ENCODE data around the gene ZNF235. TPM values are rescaled to one million over a fixed set of nuclear protein-coding genes. Genes with fewer than 3 reads are reported as not detected.

Gene ZNF235
- 9.4 TPM for total RNA-seq
- 3.0 TPM for polyA plus RNA-seq (ENCODE audit: insufficient read depth, low read depth, low replicate concordance)
- long read RNA-seq, donor 1, partial matches to known transcripts = 0 of 3 reads
- long read RNA-seq, donor 1, other reads (novel, unspliced or antisense) = 0 of 3 reads
- long read RNA-seq, donor 2, full-length matches to known transcripts = 2 of 2 reads
- long read RNA-seq, donor 2, partial matches to known transcripts = 0 of 2 reads
- long read RNA-seq, donor 2, other reads (novel, unspliced or antisense) = 0 of 2 reads
- long read RNA-seq, donor 3, full-length matches to known transcripts = 5 of 5 reads
- long read RNA-seq, donor 3, partial matches to known transcripts = 0 of 5 reads
- long read RNA-seq, donor 3, other reads (novel, unspliced or antisense) = 0 of 5 reads
- long read RNA-seq, donor 4, full-length matches to known transcripts = 4 of 4 reads
- long read RNA-seq, donor 4, partial matches to known transcripts = 0 of 4 reads
- long read RNA-seq, donor 4, other reads (novel, unspliced or antisense) = 0 of 4 reads
- long read RNA-seq, donor 5 = 0 reads
- long read RNA-seq, donor 6, full-length matches to known transcripts = 2 of 2 reads
- long read RNA-seq, donor 6, partial matches to known transcripts = 0 of 2 reads
- long read RNA-seq, donor 6, other reads (novel, unspliced or antisense) = 0 of 2 reads
- long read RNA-seq, donor 7, full-length matches to known transcripts = 3 of 4 reads
- long read RNA-seq, donor 7, partial matches to known transcripts = 0 of 4 reads
- long read RNA-seq, donor 7, other reads (novel, unspliced or antisense) = 1 of 4 reads
- long read RNA-seq, donor 8, full-length matches to known transcripts = 3 of 3 reads
- long read RNA-seq, donor 8, partial matches to known transcripts = 0 of 3 reads
- long read RNA-seq, donor 8, other reads (novel, unspliced or antisense) = 0 of 3 reads
- long read RNA-seq, donor 9 = 0 reads
- long read RNA-seq, donor 10, full-length matches to known transcripts = 3 of 3 reads
- long read RNA-seq, donor 10, partial matches to known transcripts = 0 of 3 reads
- long read RNA-seq, donor 10, other reads (novel, unspliced or antisense) = 0 of 3 reads

DNA sequence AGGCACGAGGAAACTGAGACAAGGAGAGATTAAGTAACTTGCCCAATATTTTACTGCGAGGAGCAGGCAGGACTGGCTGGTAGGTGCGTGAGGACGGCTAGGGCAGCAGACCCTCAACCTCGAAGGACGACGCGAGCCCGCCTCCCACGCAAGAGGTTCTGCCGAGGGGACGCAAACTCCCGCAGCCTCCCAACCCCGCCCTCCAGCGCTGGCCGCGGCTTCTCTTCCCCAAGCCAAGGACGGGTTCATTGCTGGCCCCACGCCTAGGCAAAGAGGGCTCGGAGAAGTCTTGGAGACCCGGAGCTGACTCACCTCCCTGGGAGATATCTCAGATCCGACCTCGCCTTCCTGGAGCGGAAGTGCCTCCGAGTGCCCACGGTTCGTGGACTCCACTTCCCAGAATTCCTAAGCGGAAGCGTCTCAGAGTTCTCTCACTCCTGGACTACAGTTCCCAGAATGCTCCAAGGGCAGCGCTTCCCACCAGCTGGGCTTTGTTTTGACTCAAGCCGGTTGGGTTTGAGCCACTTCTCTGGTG, at the start of gene ZNF235:
ZNF235 (minus strand) TSS at position 367 of the 535 bp plus-strand sequence. CDS start 1,621 bp downstream, outside the sequence.
- intact Hi-C loops (cut with DNase I) = no loop called here
- peaks cover 0 to 6% (median 2%) of the 10 kb centered on the region in 3 donors for H3K4me1 ChIP-seq (ENCODE audit: control insufficient read depth in 2 of 3, insufficient read depth in 2 of 3, low read depth in 1 of 3, low read length in 3 of 3)
- FAIRE-seq = peak; percentile 95

DNA sequence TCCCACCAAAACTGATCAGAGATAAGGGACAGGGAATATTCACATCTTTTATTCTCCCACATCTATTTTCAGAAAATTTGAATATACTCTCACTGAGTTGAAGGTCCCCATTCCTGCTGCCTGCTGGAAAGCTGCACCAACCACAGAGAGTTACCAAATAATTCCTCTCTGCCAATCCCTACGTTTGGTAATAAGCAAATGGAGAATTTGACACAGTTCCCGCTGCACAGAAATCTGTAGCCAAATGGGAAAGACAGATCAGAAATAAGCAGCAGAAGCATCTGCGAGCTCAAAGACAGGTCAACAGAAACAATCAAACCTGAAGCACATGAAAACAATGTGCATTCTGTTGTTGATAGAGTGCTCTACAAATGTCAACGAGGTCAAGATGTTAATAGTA, 41.7 kb upstream of the ZNF235 start:
- no peak overlapping the region for H3K9ac ChIP-seq (ENCODE audit: low read length in 3 of 3)
- TF ChIP-seq, protein P1, sequence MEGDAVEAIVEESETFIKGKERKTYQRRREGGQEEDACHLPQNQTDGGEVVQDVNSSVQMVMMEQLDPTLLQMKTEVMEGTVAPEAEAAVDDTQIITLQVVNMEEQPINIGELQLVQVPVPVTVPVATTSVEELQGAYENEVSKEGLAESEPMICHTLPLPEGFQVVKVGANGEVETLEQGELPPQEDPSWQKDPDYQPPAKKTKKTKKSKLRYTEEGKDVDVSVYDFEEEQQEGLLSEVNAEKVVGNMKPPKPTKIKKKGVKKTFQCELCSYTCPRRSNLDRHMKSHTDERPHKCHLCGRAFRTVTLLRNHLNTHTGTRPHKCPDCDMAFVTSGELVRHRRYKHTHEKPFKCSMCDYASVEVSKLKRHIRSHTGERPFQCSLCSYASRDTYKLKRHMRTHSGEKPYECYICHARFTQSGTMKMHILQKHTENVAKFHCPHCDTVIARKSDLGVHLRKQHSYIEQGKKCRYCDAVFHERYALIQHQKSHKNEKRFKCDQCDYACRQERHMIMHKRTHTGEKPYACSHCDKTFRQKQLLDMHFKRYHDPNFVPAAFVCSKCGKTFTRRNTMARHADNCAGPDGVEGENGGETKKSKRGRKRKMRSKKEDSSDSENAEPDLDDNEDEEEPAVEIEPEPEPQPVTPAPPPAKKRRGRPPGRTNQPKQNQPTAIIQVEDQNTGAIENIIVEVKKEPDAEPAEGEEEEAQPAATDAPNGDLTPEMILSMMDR (IDR thresholded peaks at IDR 0.05; ENCODE audit: borderline replicate concordance, extremely low read depth, insufficient read depth) = no peak
- peaks cover 0 to 11% (median 0%) of the 10 kb centered on the region in 3 donors for H3K36me3 ChIP-seq (ENCODE audit: control insufficient read depth in 2 of 3, insufficient read depth in 3 of 3, low read length in 3 of 3)
- peaks cover 0 to 41% (median 2%) of the 10 kb centered on the region in 3 donors for H3K9me3 ChIP-seq (ENCODE audit: control insufficient read depth in 2 of 3, insufficient read depth in 1 of 3, low read length in 3 of 3)
- no peak for FAIRE-seq
- DNase-seq = no peak
- no peak overlapping the region for H3K4me3 ChIP-seq (ENCODE audit: low read length in 3 of 3)
- intact Hi-C loops (cut with DNase I) = no loop called here
- no peaks in the 10 kb centered on the region for H3K27me3 ChIP-seq (ENCODE audit: control insufficient read depth, insufficient read depth, low read length)
- no peaks in the 10 kb centered on the region for H3K4me1 ChIP-seq (ENCODE audit: control insufficient read depth in 2 of 3, insufficient read depth in 2 of 3, low read depth in 1 of 3, low read length in 3 of 3)
- H3K27ac ChIP-seq (ENCODE audit: low read depth in 2 of 2, low read length in 2 of 2) = no peak overlapping the region

More for the DNA sequence above, at the start of gene ZNF235:
- peaks cover 0 to 9% (median 0%) of the 10 kb centered on the region in 3 donors for H3K9me3 ChIP-seq (ENCODE audit: control insufficient read depth in 2 of 3, insufficient read depth in 1 of 3, low read length in 3 of 3)
- TF ChIP-seq, protein P1 (IDR thresholded peaks at IDR 0.05; ENCODE audit: borderline replicate concordance, extremely low read depth, insufficient read depth) = no peak
- H3K9ac ChIP-seq (ENCODE audit: low read length in 3 of 3) = peak within 1 kb of the TSS; percentile 70 to 90 (median 80)
- H3K4me3 ChIP-seq (ENCODE audit: low read length in 3 of 3) = peak within 1 kb of the TSS; percentile 87 to 94 (median 87)
- peak; percentile 91 to 98 (median 92) for DNase-seq
- H3K27me3 ChIP-seq (ENCODE audit: control insufficient read depth, insufficient read depth, low read length) = no peaks in the 10 kb centered on the region
- H3K36me3 ChIP-seq (ENCODE audit: control insufficient read depth in 2 of 3, insufficient read depth in 3 of 3, low read length in 3 of 3) = peaks cover 2 to 11% (median 6%) of the 10 kb centered on the region in 3 donors
- peak within 1 kb of the TSS in 1 of 2 donors; percentile 56 for H3K27ac ChIP-seq (ENCODE audit: low read depth in 2 of 2, low read length in 2 of 2)

DNA sequence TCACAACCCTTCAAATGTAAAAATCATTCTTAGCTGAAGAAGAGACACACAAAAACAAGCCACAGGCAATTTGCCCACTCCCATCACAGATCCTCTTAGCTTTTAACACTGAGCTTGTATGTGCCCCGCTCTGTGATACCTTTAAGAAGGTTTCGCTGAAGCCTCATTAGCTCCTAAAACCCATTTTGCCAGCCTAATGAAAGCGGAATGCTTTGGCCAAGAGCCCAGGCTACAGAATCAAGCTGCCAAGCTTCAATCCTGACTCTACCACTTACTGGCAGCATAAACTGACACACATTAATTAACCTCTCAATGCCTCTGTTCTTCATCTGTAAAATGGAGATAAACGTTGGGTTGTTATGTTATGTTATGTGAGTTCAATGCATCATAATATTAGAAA, 41.1 kb upstream of the ZNF235 start:
- no peak overlapping the region for H3K9ac ChIP-seq (ENCODE audit: low read length in 3 of 3)
- no peak overlapping the region for H3K27ac ChIP-seq (ENCODE audit: low read depth in 2 of 2, low read length in 2 of 2)
- FAIRE-seq = no peak
- DNase-seq = no peak
- H3K36me3 ChIP-seq (ENCODE audit: control insufficient read depth in 2 of 3, insufficient read depth in 3 of 3, low read length in 3 of 3) = peaks cover 0 to 11% (median 0%) of the 10 kb centered on the region in 3 donors
- intact Hi-C loops (cut with DNase I) = no loop called here
- H3K4me3 ChIP-seq (ENCODE audit: low read length in 3 of 3) = no peak overlapping the region
- H3K4me1 ChIP-seq (ENCODE audit: control insufficient read depth in 2 of 3, insufficient read depth in 2 of 3, low read depth in 1 of 3, low read length in 3 of 3) = no peaks in the 10 kb centered on the region
- TF ChIP-seq, protein P1 (IDR thresholded peaks at IDR 0.05; ENCODE audit: borderline replicate concordance, extremely low read depth, insufficient read depth) = no peak
- no peaks in the 10 kb centered on the region for H3K27me3 ChIP-seq (ENCODE audit: control insufficient read depth, insufficient read depth, low read length)
- H3K9me3 ChIP-seq (ENCODE audit: control insufficient read depth in 2 of 3, insufficient read depth in 1 of 3, low read length in 3 of 3) = peaks cover 0 to 38% (median 2%) of the 10 kb centered on the region in 3 donors
